GM12878 (cell line): ENCODE results near the gene PLEKHG1. TPM values are rescaled to one million over a fixed set of nuclear protein-coding genes. Genes with fewer than 3 reads are reported as not detected.

Experiments used
- ATAC-seq: fragments of 200-7000 bp; cut with Tn5 transposase; 3 replicates; pipeline ENCODE4 v1.9.1; 2020; ENCODE audit warnings: mild to moderate bottlenecking, moderate library complexity
- BruUV-seq: library from RNA; stranded (reverse); fragments of 400-500 nt; replicated peaks from 2 replicates; lab custom pipeline; 2021; lab: Mats Ljungman, UMichigan
- CTCF ChIA-PET: fragments of 300-600 bp; sonication (Branson Sonifier 250); formaldehyde crosslinking; extraction: SDS; loops from one replicate; lab custom pipeline; 2021; ENCODE audit warnings: inconsistent platforms; lab: Yijun Ruan, JAX
- POLR2A ChIA-PET: fragments of 350-600 bp; formaldehyde crosslinking; extraction: SDS; loops from one replicate; lab custom pipeline; 2021; ENCODE audit warnings: inconsistent platforms; lab: Charles Lee
- RAD21 ChIA-PET: fragments of 300-600 bp; sonication (Branson Sonifier 250); formaldehyde crosslinking; loops from one replicate; lab custom pipeline; 2023; ENCODE audit warnings: antibody characterized with exemption; ENCODE audit not compliant: unreplicated experiment; lab: Charles Lee
- SMC1A ChIA-PET: fragments of 300-600 bp; sonication (Branson Sonifier 250); formaldehyde crosslinking; loops from one replicate; lab custom pipeline; 2023; ENCODE audit not compliant: unreplicated experiment, uncharacterized antibody; lab: Charles Lee
- DNase-seq: peaks from one replicate; pipeline ENCODE4 v3.0.0-alpha.2; 2011; ENCODE audit warnings: low read depth, low spot score
- FAIRE-seq: peaks from 3 replicates; lab custom pipeline; 2011; peaks lifted over from hg19 to GRCh38; lab: Jason Lieb, UNC
- H2AFZ ChIP-seq: 2 replicates; pipeline ENCODE4 v1.6.0; 2011; ENCODE audit warnings: low read depth, low read length, control low read depth; ENCODE audit not compliant: control insufficient read depth
- H3K27ac ChIP-seq: 2 replicates; pipeline ENCODE4 v1.5.1; 2011; ENCODE audit warnings: control low read depth; ENCODE audit not compliant: control insufficient read depth, insufficient read depth
- H3K27me3 ChIP-seq, 2 experiments: replicated peaks in 1 of 2; 2 replicates each; pipeline versions ENCODE4 v1.6.0 to v1.6.1; 2011; ENCODE audit warnings: low read length in 1 of 2; ENCODE audit not compliant: control insufficient read depth in 2 of 2, insufficient read depth in 2 of 2
- H3K36me3 ChIP-seq, 2 experiments: 2 replicates each; pipeline ENCODE4 v1.5.1; 2011; ENCODE audit warnings: low read length in 1 of 2; ENCODE audit not compliant: control insufficient read depth in 2 of 2, insufficient read depth in 2 of 2
- H3K4me1 ChIP-seq: 2 replicates; pipeline ENCODE4 v1.6.1; 2011; ENCODE audit warnings: mild to moderate bottlenecking, low read length, moderate library complexity, mixed read lengths; ENCODE audit not compliant: control insufficient read depth, insufficient read depth
- H3K4me2 ChIP-seq: 2 replicates; pipeline ENCODE4 v1.6.0; 2011; ENCODE audit warnings: control low read depth; ENCODE audit not compliant: control insufficient read depth, insufficient read depth
- H3K4me3 ChIP-seq: fragments of 200-600 bp; sonication (generic); 2 replicates; pipeline ENCODE4 v1.5.1; 2016
- H3K79me2 ChIP-seq: 2 replicates; pipeline ENCODE4 v1.6.0; 2011; ENCODE audit warnings: low read length; ENCODE audit not compliant: control insufficient read depth, insufficient read depth
- H3K9ac ChIP-seq: 2 replicates; pipeline ENCODE4 v1.8.0; 2011; ENCODE audit warnings: low read length, control low read depth, mixed read lengths; ENCODE audit not compliant: control insufficient read depth, insufficient read depth
- H3K9me3 ChIP-seq: replicated peaks from 3 replicates; pipeline ENCODE4 v1.5.1; 2011; ENCODE audit warnings: mild to moderate bottlenecking, low read length; ENCODE audit not compliant: control insufficient read depth, insufficient read depth
- H4K20me1 ChIP-seq: 2 replicates; pipeline ENCODE4 v1.6.0; 2011; ENCODE audit not compliant: control insufficient read depth, insufficient read depth
- CREM ChIP-seq: IDR thresholded peaks from 2 replicates; pipeline ENCODE4 v1.6.1; 2014; ENCODE audit warnings: antibody characterized with exemption, low read depth
- KAT2A ChIP-seq: conservative IDR thresholded peaks from 2 replicates; pipeline ENCODE4 v1.6.1; 2011; ENCODE audit warnings: low read depth, low read length; ENCODE audit not compliant: control insufficient read depth
- MEF2B ChIP-seq: fragments of 450-650 bp; IDR thresholded peaks from 2 replicates; pipeline ENCODE4 v1.6.1; 2018; ENCODE audit warnings: mild to moderate bottlenecking, moderate library complexity; ENCODE audit not compliant: partially characterized antibody, poor library complexity, severe bottlenecking
- MTA2 ChIP-seq: fragments of 450-650 bp; IDR thresholded peaks from 2 replicates; pipeline ENCODE4 v1.6.1; 2016; ENCODE audit warnings: low read depth, mild to moderate bottlenecking, moderate library complexity
- PAX8 ChIP-seq: fragments of 450-650 bp; IDR thresholded peaks from 2 replicates; pipeline ENCODE4 v1.6.1; 2017; ENCODE audit warnings: mild to moderate bottlenecking, moderate library complexity
- SREBF1 ChIP-seq: IDR thresholded peaks from 2 replicates; pipeline ENCODE4 v1.6.1; 2012; ENCODE audit warnings: mild to moderate bottlenecking, low read length
- TARDBP ChIP-seq: IDR thresholded peaks from 2 replicates; pipeline ENCODE4 v1.6.1; 2016; ENCODE audit warnings: borderline replicate concordance
- WGBS: methylation state at CpG from one replicate; pipeline ENCODE4 v1.1.6; 2016; ENCODE audit warnings: low lambda C conversion rate; ENCODE audit not compliant: insufficient replicate concordance, insufficient coverage; ENCODE audit errors: missing lambda C conversion rate; 5-methylcytosine and 5-hydroxymethylcytosine counted together
- in situ Hi-C: fragments of 300-500 bp; cut with MboI; formaldehyde crosslinking; loops from 9 replicates; pipeline ENCODE4 v1.14.3; 2018; ENCODE audit warnings: mixed read lengths
- intact Hi-C: fragments of 100-400 bp; cut with micrococcal nuclease; formaldehyde crosslinking; loops from one replicate; pipeline ENCODE4 v1.14.2; 2022; ENCODE audit not compliant: unreplicated experiment
- polyA plus RNA-seq, 11 experiments: library from polyadenylated mRNA; depleted of rRNA in 4 of 11; unstranded in 6 of 11; stranded (reverse) in 5 of 11; fragments of >200 nt; fragmentation: Nextera tagmentation in 4 of 11; fragmentation: Illumina TruSeq in 1 of 11; extraction: Ambion mirVana in 4 of 11; extraction: Trizol in 1 of 11; gene quantifications; 1 replicate in 1 of 11; 2 replicates in 10 of 11; pipeline versions ENCODE4 v1.2.1 to v1.2.3, GENCODE V29; 2011 to 2016; ENCODE audit warnings: inconsistent platforms in 2 of 11, missing spikeins in 2 of 11, low read depth in 1 of 11
- total RNA-seq, 4 experiments: library from RNA; depleted of rRNA in 3 of 4; stranded (reverse); fragments of >200 nt in 3 of 4; fragmentation: Illumina TruSeq in 1 of 4; extraction: Trizol in 1 of 4; gene quantifications; 2 replicates each; pipeline versions ENCODE4 v1.2.1 to v1.2.3, GENCODE V29; 2013 to 2021
- TF ChIP-seq, protein P1 (sequence below): IDR thresholded peaks from 2 replicates; pipeline ENCODE4 v1.6.1; 2012; ENCODE audit warnings: improper control_type of control experiment, low read depth, low read length; ENCODE audit not compliant: insufficient replicate concordance
- TF ChIP-seq, protein P2 (sequence below): IDR thresholded peaks from 2 replicates; pipeline ENCODE4 v1.6.1; 2012; ENCODE audit warnings: low read length, inconsistent platforms
- TF ChIP-seq, protein P3 (sequence below): fragments of 150-350 bp; IDR thresholded peaks from 2 replicates; pipeline ENCODE4 v1.6.1; 2016; ENCODE audit warnings: low read depth, low read length

The PLEKHG1 gene
- total and polyA plus RNA-seq, 10 of the 15 experiments (the other 5 are each of a cell fraction or from before 2014, with no cell fraction given) = 0.77 to 17.2 (median 4.9) TPM

DNA sequence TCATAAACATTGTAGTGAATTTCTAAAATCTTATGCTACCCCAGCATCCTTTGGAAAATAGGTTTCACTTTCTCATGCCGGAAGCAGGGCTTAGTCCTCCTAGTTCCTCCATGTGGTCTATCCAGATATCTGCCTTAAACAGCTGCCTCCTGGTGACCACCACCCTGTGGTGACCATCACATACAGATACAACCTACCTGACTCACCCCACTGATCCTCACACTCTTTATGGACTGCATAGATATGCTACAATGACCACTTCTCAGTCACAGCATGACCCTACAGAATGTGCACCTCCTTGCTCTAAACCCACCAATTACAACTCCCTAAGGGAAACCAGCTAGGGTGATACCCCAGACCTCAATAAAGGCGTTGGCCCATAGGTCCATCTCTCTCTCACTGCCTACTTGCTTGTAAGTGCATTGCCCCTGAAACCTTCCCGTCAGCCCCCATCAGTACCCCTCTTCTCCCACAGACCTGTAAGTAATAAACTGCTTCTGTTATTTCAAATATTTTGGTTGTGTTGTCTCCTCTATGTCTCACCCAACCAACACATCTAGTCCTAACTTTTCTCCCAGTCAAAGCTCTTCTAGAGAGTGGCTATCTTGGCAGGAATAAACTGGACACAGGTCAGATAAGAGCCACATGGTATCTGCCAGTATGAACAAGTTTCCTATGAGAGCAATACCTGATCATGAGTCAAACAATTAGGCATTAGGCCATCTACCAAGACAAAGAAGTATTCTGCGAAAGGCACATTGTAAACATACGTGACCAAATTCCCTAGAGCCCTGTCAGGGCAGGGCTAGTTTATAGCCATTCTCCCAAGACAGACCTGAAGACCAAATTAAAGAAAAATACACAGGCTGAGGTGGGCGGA lies 39.4 kb upstream of the PLEKHG1 start:
- ChIA-PET SMC1A (no interaction called here), RAD21 (no interaction called here), POLR2A (no interaction called here), CTCF (no interaction called here)
- no peak overlapping the region for H2AFZ ChIP-seq
- TF ChIP-seq, protein P1, sequence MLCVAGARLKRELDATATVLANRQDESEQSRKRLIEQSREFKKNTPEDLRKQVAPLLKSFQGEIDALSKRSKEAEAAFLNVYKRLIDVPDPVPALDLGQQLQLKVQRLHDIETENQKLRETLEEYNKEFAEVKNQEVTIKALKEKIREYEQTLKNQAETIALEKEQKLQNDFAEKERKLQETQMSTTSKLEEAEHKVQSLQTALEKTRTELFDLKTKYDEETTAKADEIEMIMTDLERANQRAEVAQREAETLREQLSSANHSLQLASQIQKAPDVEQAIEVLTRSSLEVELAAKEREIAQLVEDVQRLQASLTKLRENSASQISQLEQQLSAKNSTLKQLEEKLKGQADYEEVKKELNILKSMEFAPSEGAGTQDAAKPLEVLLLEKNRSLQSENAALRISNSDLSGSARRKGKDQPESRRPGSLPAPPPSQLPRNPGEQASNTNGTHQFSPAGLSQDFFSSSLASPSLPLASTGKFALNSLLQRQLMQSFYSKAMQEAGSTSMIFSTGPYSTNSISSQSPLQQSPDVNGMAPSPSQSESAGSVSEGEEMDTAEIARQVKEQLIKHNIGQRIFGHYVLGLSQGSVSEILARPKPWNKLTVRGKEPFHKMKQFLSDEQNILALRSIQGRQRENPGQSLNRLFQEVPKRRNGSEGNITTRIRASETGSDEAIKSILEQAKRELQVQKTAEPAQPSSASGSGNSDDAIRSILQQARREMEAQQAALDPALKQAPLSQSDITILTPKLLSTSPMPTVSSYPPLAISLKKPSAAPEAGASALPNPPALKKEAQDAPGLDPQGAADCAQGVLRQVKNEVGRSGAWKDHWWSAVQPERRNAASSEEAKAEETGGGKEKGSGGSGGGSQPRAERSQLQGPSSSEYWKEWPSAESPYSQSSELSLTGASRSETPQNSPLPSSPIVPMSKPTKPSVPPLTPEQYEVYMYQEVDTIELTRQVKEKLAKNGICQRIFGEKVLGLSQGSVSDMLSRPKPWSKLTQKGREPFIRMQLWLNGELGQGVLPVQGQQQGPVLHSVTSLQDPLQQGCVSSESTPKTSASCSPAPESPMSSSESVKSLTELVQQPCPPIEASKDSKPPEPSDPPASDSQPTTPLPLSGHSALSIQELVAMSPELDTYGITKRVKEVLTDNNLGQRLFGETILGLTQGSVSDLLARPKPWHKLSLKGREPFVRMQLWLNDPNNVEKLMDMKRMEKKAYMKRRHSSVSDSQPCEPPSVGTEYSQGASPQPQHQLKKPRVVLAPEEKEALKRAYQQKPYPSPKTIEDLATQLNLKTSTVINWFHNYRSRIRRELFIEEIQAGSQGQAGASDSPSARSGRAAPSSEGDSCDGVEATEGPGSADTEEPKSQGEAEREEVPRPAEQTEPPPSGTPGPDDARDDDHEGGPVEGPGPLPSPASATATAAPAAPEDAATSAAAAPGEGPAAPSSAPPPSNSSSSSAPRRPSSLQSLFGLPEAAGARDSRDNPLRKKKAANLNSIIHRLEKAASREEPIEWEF = no peak
- no peak for TF ChIP-seq TARDBP
- no peak for TF ChIP-seq CREM
- TF ChIP-seq, protein P2, sequence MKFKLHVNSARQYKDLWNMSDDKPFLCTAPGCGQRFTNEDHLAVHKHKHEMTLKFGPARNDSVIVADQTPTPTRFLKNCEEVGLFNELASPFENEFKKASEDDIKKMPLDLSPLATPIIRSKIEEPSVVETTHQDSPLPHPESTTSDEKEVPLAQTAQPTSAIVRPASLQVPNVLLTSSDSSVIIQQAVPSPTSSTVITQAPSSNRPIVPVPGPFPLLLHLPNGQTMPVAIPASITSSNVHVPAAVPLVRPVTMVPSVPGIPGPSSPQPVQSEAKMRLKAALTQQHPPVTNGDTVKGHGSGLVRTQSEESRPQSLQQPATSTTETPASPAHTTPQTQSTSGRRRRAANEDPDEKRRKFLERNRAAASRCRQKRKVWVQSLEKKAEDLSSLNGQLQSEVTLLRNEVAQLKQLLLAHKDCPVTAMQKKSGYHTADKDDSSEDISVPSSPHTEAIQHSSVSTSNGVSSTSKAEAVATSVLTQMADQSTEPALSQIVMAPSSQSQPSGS = no peak
- TF ChIP-seq, protein P3, sequence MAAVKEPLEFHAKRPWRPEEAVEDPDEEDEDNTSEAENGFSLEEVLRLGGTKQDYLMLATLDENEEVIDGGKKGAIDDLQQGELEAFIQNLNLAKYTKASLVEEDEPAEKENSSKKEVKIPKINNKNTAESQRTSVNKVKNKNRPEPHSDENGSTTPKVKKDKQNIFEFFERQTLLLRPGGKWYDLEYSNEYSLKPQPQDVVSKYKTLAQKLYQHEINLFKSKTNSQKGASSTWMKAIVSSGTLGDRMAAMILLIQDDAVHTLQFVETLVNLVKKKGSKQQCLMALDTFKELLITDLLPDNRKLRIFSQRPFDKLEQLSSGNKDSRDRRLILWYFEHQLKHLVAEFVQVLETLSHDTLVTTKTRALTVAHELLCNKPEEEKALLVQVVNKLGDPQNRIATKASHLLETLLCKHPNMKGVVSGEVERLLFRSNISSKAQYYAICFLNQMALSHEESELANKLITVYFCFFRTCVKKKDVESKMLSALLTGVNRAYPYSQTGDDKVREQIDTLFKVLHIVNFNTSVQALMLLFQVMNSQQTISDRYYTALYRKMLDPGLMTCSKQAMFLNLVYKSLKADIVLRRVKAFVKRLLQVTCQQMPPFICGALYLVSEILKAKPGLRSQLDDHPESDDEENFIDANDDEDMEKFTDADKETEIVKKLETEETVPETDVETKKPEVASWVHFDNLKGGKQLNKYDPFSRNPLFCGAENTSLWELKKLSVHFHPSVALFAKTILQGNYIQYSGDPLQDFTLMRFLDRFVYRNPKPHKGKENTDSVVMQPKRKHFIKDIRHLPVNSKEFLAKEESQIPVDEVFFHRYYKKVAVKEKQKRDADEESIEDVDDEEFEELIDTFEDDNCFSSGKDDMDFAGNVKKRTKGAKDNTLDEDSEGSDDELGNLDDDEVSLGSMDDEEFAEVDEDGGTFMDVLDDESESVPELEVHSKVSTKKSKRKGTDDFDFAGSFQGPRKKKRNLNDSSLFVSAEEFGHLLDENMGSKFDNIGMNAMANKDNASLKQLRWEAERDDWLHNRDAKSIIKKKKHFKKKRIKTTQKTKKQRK = no peak
- peak; percentile 74 for TF ChIP-seq MEF2B
- no peak for TF ChIP-seq PAX8
- TF ChIP-seq KAT2A = no peak
- 0 out of 2 replicates have a peak, but pooled peaks have one; percentile 13 for TF ChIP-seq MTA2
- TF ChIP-seq SREBF1 = no peak
- in situ Hi-C loops = no loop called here
- H3K79me2 ChIP-seq = no peaks in the 10 kb centered on the region
- no peak overlapping the region for H3K4me3 ChIP-seq
- H3K36me3 ChIP-seq = no peaks in the 10 kb centered on the region
- no peaks in the 10 kb centered on the region for H3K4me1 ChIP-seq
- H3K4me2 ChIP-seq = no peak overlapping the region
- FAIRE-seq (no peak), DNase-seq (no peak), ATAC-seq (no peak)
- no TSS peak for BruUV-seq
- no peaks in the 10 kb centered on the region; a peak in 3 of 4 replicates for H3K27me3 ChIP-seq
- peaks cover 1% of the 10 kb centered on the region; the same call in 1 of the 3 replicates for H3K9me3 ChIP-seq
- no peak overlapping the region for H3K9ac ChIP-seq
- intact Hi-C loops = no loop called here
- no peak overlapping the region for H3K27ac ChIP-seq
- no peaks in the 10 kb centered on the region for H4K20me1 ChIP-seq
- 42% methylated on average over 6 of the region's 6 CpGs for WGBS
